ENCODE data around the gene ST7L. TPM values are rescaled to one million over a fixed set of nuclear protein-coding genes. Genes with fewer than 3 reads are reported as not detected.

Gene ST7L
- total and polyA plus RNA-seq, 2 donors from 2014 or later, result 12.9 to 20.6 TPM

DNA sequence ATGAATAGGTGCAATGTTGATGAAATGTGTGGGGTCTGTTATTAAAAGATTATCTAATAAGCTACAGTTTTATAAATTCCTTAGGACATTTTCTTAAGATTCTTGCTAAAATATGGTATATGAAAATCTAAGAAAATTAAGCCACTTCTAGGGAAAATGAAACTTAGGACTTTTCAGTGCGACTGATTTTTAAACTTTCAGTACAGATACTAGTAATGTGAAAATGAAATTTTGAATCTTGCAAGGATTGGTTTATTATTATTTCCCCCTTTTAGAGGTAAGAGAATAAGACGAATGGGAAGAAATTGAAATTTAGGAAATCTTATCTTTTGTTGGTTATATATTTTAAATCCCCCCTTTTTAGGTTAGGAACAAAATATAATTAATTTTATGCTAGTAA lies 17.1 kb upstream of the ST7L start:
- no peak for FAIRE-seq
- Histone ChIP-seq H3K27ac (ENCODE audit: low read depth in 2 of 2, low read length in 2 of 2) (no peak overlapping the region), H3K4me1 (ENCODE audit: control insufficient read depth in 2 of 3, insufficient read depth in 2 of 3, low read depth in 1 of 3, low read length in 3 of 3) (peaks cover 0 to 8% (median 2%) of the 10 kb centered on the region in 3 donors)

DNA sequence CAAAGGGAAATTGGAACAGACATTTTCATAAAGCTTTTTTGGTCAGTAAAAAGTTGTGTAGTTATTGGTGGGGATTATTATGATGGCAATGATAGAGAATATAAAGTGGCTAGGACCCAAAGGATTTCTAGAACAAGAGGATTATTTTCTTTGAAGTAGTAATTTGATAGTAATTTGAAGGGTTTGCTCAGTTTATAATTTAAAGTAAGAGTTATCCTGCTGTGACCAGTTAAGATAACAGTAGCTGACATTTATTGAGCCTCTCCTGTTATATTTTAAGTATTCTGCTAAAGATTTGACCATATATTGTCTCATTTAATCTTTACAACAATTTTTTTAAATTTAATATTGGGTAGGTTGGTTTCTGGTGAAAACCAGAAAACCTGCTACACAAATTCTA lies 15.4 kb upstream of the ST7L start:
- Histone ChIP-seq H3K9me3 (ENCODE audit: control insufficient read depth in 2 of 3, insufficient read depth in 1 of 3, low read length in 3 of 3) (no peaks in the 10 kb centered on the region), H3K27me3 (ENCODE audit: control insufficient read depth, insufficient read depth, low read length) (no peaks in the 10 kb centered on the region), H3K4me3 (ENCODE audit: low read length in 3 of 3) (no peak overlapping the region), H3K4me1 (ENCODE audit: control insufficient read depth in 2 of 3, insufficient read depth in 2 of 3, low read depth in 1 of 3, low read length in 3 of 3) (peaks cover 0 to 8% (median 2%) of the 10 kb centered on the region in 3 donors), H3K9ac (ENCODE audit: low read length in 3 of 3) (no peak overlapping the region), H3K36me3 (ENCODE audit: control insufficient read depth in 2 of 3, insufficient read depth in 3 of 3, low read length in 3 of 3) (no peaks in the 10 kb centered on the region), H3K27ac (ENCODE audit: low read depth in 2 of 2, low read length in 2 of 2) (no peak overlapping the region)
- TF ChIP-seq, protein P1, sequence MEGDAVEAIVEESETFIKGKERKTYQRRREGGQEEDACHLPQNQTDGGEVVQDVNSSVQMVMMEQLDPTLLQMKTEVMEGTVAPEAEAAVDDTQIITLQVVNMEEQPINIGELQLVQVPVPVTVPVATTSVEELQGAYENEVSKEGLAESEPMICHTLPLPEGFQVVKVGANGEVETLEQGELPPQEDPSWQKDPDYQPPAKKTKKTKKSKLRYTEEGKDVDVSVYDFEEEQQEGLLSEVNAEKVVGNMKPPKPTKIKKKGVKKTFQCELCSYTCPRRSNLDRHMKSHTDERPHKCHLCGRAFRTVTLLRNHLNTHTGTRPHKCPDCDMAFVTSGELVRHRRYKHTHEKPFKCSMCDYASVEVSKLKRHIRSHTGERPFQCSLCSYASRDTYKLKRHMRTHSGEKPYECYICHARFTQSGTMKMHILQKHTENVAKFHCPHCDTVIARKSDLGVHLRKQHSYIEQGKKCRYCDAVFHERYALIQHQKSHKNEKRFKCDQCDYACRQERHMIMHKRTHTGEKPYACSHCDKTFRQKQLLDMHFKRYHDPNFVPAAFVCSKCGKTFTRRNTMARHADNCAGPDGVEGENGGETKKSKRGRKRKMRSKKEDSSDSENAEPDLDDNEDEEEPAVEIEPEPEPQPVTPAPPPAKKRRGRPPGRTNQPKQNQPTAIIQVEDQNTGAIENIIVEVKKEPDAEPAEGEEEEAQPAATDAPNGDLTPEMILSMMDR (IDR thresholded peaks at IDR 0.05; ENCODE audit: borderline replicate concordance, extremely low read depth, insufficient read depth), result no peak
- FAIRE-seq (no peak), DNase-seq (no peak)
- intact Hi-C loops (cut with DNase I), result no loop called here

More for the DNA sequence above, 17.1 kb upstream of the ST7L start:
- DNase-seq, result no peak
- no peaks in the 10 kb centered on the region for H3K27me3 ChIP-seq (ENCODE audit: control insufficient read depth, insufficient read depth, low read length)
- H3K4me3 ChIP-seq (ENCODE audit: low read length in 3 of 3), result no peak overlapping the region
- H3K9me3 ChIP-seq (ENCODE audit: control insufficient read depth in 2 of 3, insufficient read depth in 1 of 3, low read length in 3 of 3), result no peaks in the 10 kb centered on the region
- TF ChIP-seq, protein P1 (IDR thresholded peaks at IDR 0.05; ENCODE audit: borderline replicate concordance, extremely low read depth, insufficient read depth), result no peak
- no peak overlapping the region for H3K9ac ChIP-seq (ENCODE audit: low read length in 3 of 3)
- no peaks in the 10 kb centered on the region for H3K36me3 ChIP-seq (ENCODE audit: control insufficient read depth in 2 of 3, insufficient read depth in 3 of 3, low read length in 3 of 3)
- intact Hi-C loops (cut with DNase I), result no loop called here

DNA sequence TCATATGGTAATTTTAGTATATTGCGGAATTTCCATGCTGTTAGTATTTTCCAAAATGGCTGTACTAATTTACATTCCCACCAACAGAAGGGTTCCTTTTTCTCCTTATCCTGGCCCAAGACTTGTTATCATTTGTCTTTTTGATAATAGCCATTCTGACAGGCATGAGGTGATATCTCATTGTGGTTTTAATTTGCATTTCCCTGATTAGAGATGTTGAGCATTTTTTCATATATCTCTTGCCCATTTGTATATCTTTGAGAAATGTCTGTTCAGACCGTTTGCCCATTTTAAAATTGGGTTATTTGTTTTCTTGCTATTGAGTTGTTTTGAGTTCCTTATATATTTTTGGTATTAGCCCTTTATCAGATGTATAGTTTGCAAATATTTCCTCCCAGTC lies 14.7 kb upstream of the ST7L start:
- H3K27me3 ChIP-seq (ENCODE audit: control insufficient read depth, insufficient read depth, low read length), result no peaks in the 10 kb centered on the region
- H3K27ac ChIP-seq (ENCODE audit: low read depth in 2 of 2, low read length in 2 of 2), result no peak overlapping the region
- FAIRE-seq, result no peak
- no peak for DNase-seq
- no peaks in the 10 kb centered on the region for H3K36me3 ChIP-seq (ENCODE audit: control insufficient read depth in 2 of 3, insufficient read depth in 3 of 3, low read length in 3 of 3)
- TF ChIP-seq, protein P1 (IDR thresholded peaks at IDR 0.05; ENCODE audit: borderline replicate concordance, extremely low read depth, insufficient read depth), result no peak
- peaks cover 0 to 8% (median 2%) of the 10 kb centered on the region in 3 donors for H3K4me1 ChIP-seq (ENCODE audit: control insufficient read depth in 2 of 3, insufficient read depth in 2 of 3, low read depth in 1 of 3, low read length in 3 of 3)
- H3K9me3 ChIP-seq (ENCODE audit: control insufficient read depth in 2 of 3, insufficient read depth in 1 of 3, low read length in 3 of 3), result no peaks in the 10 kb centered on the region
- H3K4me3 ChIP-seq (ENCODE audit: low read length in 3 of 3), result no peak overlapping the region
- intact Hi-C loops (cut with DNase I), result no loop called here
- no peak overlapping the region for H3K9ac ChIP-seq (ENCODE audit: low read length in 3 of 3)

DNA sequence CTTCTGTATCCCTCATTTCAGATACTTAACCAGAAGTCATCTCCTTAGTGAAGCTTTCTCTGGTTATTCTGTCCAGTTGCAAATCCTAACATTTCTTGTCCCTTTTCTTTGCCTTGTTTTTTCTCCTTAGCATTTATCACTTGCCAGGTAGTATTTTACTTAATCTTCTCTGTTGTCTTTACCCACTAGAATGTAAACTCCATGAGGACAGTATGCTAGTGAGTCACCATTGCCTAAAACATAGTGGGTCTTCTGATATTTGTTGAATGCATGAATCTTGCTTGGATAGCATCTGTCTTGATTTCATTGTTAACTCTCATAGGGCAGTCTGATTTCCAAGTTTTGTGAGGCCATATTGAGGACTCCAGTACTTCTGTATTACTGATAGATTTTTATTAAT lies 10.3 kb upstream of the ST7L start:
- Histone ChIP-seq H3K27me3 (ENCODE audit: control insufficient read depth, insufficient read depth, low read length) (no peaks in the 10 kb centered on the region), H3K9ac (ENCODE audit: low read length in 3 of 3) (no peak overlapping the region), H3K36me3 (ENCODE audit: control insufficient read depth in 2 of 3, insufficient read depth in 3 of 3, low read length in 3 of 3) (no peaks in the 10 kb centered on the region), H3K4me3 (ENCODE audit: low read length in 3 of 3) (no peak overlapping the region), H3K27ac (ENCODE audit: low read depth in 2 of 2, low read length in 2 of 2) (no peak overlapping the region), H3K4me1 (ENCODE audit: control insufficient read depth in 2 of 3, insufficient read depth in 2 of 3, low read depth in 1 of 3, low read length in 3 of 3) (peaks cover 0 to 8% (median 0%) of the 10 kb centered on the region in 3 donors), H3K9me3 (ENCODE audit: control insufficient read depth in 2 of 3, insufficient read depth in 1 of 3, low read length in 3 of 3) (no peaks in the 10 kb centered on the region)
- intact Hi-C loops (cut with DNase I), result no loop called here
- FAIRE-seq (no peak), DNase-seq (no peak)
- TF ChIP-seq, protein P1 (IDR thresholded peaks at IDR 0.05; ENCODE audit: borderline replicate concordance, extremely low read depth, insufficient read depth), result no peak

Measured in kidney (tissue), 14 donors.